GM23338 (cell line): ENCODE data around the gene U2SURP.

Experiments
- CREB1 ChIP-seq: fragments of 250-450 bp; sonication (Bioruptor Pico); IDR thresholded peaks from 2 replicates; pipeline ENCODE4 v1.5.0; 2020; ENCODE audit warnings: low read depth, mild to moderate bottlenecking, moderate library complexity
- CTCF ChIP-seq, 2 experiments: fragments of 200-600 bp in 1 of 2; sonication (generic) in 1 of 2; conservative IDR thresholded peaks; 2 replicates each; pipeline versions ENCODE4 v1.5.1 to v1.6.1; 2016 to 2017; ENCODE audit warnings: antibody characterized with exemption in 2 of 2, low read depth in 2 of 2, mild to moderate bottlenecking in 2 of 2, moderate library complexity in 1 of 2
- ETS1 ChIP-seq: IDR thresholded peaks from 2 replicates; pipeline ENCODE4 v1.6.1; 2016; ENCODE audit warnings: antibody characterized with exemption
- EZH2 ChIP-seq: fragments of 200-600 bp; sonication (generic); IDR thresholded peaks from one replicate; pipeline ENCODE4 v1.8.0; 2017; ENCODE audit warnings: antibody characterized with exemption, mild to moderate bottlenecking, low read depth; ENCODE audit not compliant: unreplicated experiment
- EZH2phosphoT487 ChIP-seq: fragments of 200-600 bp; sonication (generic); IDR thresholded peaks from one replicate; pipeline ENCODE4 v1.8.1; 2018; ENCODE audit warnings: antibody characterized with exemption; ENCODE audit not compliant: unreplicated experiment
- JUNB ChIP-seq: IDR thresholded peaks from one replicate; pipeline ENCODE4 v1.6.1; 2016; ENCODE audit warnings: antibody characterized with exemption; ENCODE audit not compliant: unreplicated experiment
- NANOG ChIP-seq: IDR thresholded peaks from 2 replicates; pipeline ENCODE4 v1.6.1; 2016; ENCODE audit warnings: antibody characterized with exemption, borderline replicate concordance
- POLR2AphosphoS5 ChIP-seq: IDR thresholded peaks from 2 replicates; pipeline ENCODE4 v1.6.1; 2016; ENCODE audit warnings: antibody characterized with exemption, low read depth
- STAT1 ChIP-seq: IDR thresholded peaks from one replicate; pipeline ENCODE4 v1.6.1; 2016; ENCODE audit warnings: antibody characterized with exemption; ENCODE audit not compliant: unreplicated experiment
- ZNF114 ChIP-seq: fragments of 250-450 bp; sonication (Bioruptor Pico); IDR thresholded peaks from 2 replicates; pipeline ENCODE4 v1.5.0; 2020; ENCODE audit warnings: mild to moderate bottlenecking, moderate library complexity
- TF ChIP-seq, protein P1 (sequence below): IDR thresholded peaks from one replicate; pipeline ENCODE4 v1.6.1; 2018; ENCODE audit warnings: antibody characterized with exemption; ENCODE audit not compliant: unreplicated experiment

- TF ChIP-seq CREB1 (CRISPR knock-in tag), result no peak
- no peak for TF ChIP-seq CTCF (conservative IDR thresholded peaks at IDR 0.05; ENCODE audit: low read depth in 2 of 2)
- no peak for TF ChIP-seq POLR2AphosphoS5
- no peak for TF ChIP-seq EZH2
- no peak for TF ChIP-seq ETS1
- no peak for TF ChIP-seq STAT1
- TF ChIP-seq JUNB, result no peak
- TF ChIP-seq EZH2phosphoT487, result no peak
- TF ChIP-seq, protein P1, sequence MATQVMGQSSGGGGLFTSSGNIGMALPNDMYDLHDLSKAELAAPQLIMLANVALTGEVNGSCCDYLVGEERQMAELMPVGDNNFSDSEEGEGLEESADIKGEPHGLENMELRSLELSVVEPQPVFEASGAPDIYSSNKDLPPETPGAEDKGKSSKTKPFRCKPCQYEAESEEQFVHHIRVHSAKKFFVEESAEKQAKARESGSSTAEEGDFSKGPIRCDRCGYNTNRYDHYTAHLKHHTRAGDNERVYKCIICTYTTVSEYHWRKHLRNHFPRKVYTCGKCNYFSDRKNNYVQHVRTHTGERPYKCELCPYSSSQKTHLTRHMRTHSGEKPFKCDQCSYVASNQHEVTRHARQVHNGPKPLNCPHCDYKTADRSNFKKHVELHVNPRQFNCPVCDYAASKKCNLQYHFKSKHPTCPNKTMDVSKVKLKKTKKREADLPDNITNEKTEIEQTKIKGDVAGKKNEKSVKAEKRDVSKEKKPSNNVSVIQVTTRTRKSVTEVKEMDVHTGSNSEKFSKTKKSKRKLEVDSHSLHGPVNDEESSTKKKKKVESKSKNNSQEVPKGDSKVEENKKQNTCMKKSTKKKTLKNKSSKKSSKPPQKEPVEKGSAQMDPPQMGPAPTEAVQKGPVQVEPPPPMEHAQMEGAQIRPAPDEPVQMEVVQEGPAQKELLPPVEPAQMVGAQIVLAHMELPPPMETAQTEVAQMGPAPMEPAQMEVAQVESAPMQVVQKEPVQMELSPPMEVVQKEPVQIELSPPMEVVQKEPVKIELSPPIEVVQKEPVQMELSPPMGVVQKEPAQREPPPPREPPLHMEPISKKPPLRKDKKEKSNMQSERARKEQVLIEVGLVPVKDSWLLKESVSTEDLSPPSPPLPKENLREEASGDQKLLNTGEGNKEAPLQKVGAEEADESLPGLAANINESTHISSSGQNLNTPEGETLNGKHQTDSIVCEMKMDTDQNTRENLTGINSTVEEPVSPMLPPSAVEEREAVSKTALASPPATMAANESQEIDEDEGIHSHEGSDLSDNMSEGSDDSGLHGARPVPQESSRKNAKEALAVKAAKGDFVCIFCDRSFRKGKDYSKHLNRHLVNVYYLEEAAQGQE, result no peak
- no peak for TF ChIP-seq ZNF114
- TF ChIP-seq NANOG, result no peak
These were observed 41.0 kb upstream of the U2SURP start for GRCh38 chr3:142960322-142960850.
